DMS114 treated with DMSO at 0.1 percent for 48 hours (cell line): ENCODE data around the gene LRRC39.
A peak's percentile ranks its signal among the peaks of the same experiment; 100 is the strongest.

Experiments used
- DNase-seq: peaks from one replicate; lab custom pipeline; 2025; ENCODE audit not compliant: unreplicated experiment; lab: John Stamatoyannopoulos, UW

The LRRC39 gene

GRCh38 chr1:100151679-100152078, 26.4 kb downstream of the LRRC39 start:
- DNase-seq, result no peak

- DNase-seq, result no peak
Measured at GRCh38 chr1:100147875-100148274, 30.2 kb downstream of the LRRC39 start.

- no peak for DNase-seq
Measured at GRCh38 chr1:100146958-100147357, 31.1 kb downstream of the LRRC39 start.

- DNase-seq, result no peak
Measured at GRCh38 chr1:100145116-100145515, 32.9 kb downstream of the LRRC39 start.

- no peak for DNase-seq
Measured at GRCh38 chr1:100142343-100142742, 35.7 kb downstream of the LRRC39 start.

GRCh38 chr1:100141192-100141591, 36.9 kb downstream of the LRRC39 start:
- DNase-seq, result no peak

- no peak for DNase-seq
Measured at GRCh38 chr1:100137602-100138001, 40.5 kb downstream of the LRRC39 start.

- DNase-seq, result no peak
Measured at GRCh38 chr1:100134872-100135271, 43.2 kb downstream of the LRRC39 start.

- DNase-seq, result peak; percentile 98
Measured at GRCh38 chr1:100132566-100133477, 45.2 kb downstream of the LRRC39 start, which contains the start of the genes SASS6 and TRMT13. Gene SASS6 (minus strand): TSS chr1:100132930. CDS start chr1:100132814, 116 bp downstream. Gene TRMT13 (plus strand): TSS chr1:100133163. CDS start chr1:100133169, 6 bp downstream.

- DNase-seq, result no peak
Measured at GRCh38 chr1:100131623-100132022, 46.4 kb downstream of the LRRC39 start.

- no peak for DNase-seq
Measured at GRCh38 chr1:100130552-100131077, 47.4 kb downstream of the LRRC39 start.

GRCh38 chr1:100127226-100127625, 50.8 kb downstream of the LRRC39 start:
- DNase-seq, result no peak

- no peak for DNase-seq
Measured at GRCh38 chr1:100122177-100122576, 55.9 kb downstream of the LRRC39 start.

GRCh38 chr1:100115524-100115923, 62.5 kb downstream of the LRRC39 start:
- DNase-seq, result no peak

- DNase-seq, result no peak
Measured at GRCh38 chr1:100109554-100110066, 68.4 kb downstream of the LRRC39 start.

GRCh38 chr1:100107696-100108095, 70.4 kb downstream of the LRRC39 start:
- DNase-seq, result no peak

GRCh38 chr1:100101564-100101963, 76.5 kb downstream of the LRRC39 start:
- DNase-seq, result no peak

- DNase-seq, result no peak
Measured at GRCh38 chr1:100100202-100100601, 77.9 kb downstream of the LRRC39 start.
